ELF-1 (cell line): Measurements from ENCODE around the gene RSRC1.

Experiments
- DNase-seq: peaks from one replicate; pipeline ENCODE4 v3.0.0-alpha.2; 2016; ENCODE audit warnings: low read depth, low spot score

The RSRC1 gene

DNA sequence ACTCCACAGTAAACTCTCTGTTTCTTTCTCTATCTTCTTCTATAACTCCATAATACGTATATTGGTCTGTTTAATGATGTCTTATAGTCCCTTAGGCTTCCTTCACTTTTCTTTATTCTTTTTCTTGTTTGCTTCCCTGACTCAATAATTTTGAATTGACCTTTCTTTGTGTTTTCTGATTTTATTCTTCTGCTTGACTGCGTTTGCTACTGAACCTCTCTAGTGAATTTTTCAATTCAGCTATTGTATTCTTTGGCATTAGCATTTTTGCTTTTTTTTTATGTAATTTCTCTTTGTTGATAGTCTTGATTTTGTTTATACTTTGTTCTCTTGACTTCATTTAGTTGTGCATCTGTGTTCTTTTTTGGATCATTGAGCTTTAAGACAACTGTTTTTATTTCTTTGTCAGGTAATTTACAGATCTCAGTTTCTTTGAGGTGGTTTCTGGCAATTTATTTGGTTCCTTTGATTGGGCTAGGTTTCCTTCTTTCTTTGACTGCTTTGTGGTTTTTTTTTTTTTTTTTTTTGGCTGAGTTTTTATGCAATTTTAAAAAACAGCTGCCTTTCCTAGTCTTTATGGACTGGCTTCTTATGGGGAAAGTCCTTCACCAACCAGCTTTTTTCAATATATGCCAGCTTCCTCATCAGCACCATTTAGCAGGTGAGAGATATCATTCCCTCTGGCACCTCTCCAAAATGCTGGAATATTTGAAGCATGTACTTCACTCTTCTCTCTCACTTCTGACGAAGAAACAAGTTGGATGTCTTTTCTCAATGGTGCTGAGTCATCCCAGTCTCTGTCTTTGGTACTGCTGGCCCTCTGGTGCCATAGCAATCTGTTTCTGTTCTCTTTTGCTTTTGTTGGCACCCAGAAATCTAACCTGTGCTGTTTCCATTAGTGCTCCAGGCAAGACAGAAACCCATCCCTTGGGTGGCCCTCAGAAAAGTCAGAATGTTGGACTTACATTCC lies 17.6 kb downstream of the RSRC1 start:
- DNase-seq = no peak

DNA sequence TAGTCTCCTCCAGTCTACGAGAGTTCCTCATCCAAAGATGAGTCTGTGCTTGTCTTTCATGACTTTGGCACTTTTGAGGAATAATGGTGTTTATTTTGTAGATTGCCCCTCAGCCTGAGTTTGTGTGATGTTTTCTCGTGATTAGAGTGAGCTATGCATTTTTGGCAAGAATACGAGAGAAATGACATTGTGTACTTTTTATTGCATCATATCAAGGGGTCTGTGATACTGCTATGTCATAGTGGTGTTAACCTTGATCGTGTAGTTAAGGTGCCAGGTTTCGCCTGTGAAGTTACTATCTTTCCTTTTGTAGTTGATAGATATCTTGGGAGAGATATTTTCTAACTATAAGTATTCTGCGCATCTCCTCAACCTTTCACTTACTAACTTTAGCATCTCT lies 18.9 kb downstream of the RSRC1 start:
- no peak for DNase-seq

DNA sequence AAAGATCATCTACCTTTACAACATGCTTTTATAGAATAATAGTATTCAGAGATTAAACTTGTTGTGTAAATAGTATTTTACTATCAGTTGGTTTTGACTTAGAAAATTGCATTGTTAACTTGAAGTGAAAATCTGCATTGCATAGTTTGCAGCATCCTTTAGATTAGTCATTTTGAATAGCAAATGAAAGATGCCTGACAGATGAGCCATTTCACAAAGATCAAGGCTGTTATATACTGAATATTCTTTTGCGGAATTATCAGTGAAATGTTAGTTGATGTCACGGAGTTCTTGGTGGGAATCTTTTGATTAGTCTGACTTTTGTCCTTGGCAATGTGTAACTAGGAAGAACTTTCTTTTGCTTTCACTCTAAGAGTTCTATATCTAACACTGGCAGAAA lies 24.5 kb downstream of the RSRC1 start:
- no peak for DNase-seq

DNA sequence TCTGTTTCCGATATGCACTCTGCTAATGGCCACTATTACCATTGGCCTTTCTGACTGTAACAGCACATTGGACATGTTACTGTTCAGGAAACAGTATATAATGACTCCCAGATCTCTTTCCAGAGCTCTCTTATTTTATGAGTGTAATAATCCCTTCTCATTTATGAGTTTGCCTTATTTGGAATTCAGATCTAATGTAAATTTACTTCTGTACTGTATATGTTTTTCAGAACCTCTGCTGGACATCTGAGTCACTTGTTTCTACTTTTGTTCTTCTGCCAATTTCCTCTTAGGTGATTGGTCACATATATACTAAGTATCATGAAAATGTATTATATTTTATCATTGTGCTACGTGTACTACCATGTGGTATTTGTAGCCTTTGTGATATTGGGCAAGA lies 30.5 kb downstream of the RSRC1 start:
- DNase-seq = no peak

DNA sequence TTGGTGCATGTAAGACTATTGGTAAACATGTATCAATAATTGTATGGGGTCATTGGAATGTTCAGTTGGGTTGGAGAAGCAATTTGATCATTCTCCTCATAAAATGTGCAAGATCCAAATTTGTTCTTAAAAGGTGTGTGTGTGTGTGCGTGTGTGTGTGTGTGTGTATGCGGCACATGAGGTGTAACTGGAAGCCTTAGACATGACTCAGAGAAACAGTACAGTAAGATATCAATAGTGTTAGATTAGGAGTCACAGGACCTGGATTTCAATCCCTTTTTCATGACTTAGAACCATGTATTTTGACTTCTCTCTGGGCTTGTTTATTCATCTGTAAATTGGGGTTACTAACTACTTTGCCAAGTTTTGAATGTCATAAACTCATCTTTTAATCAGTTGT lies 38.3 kb downstream of the RSRC1 start:
- no peak for DNase-seq

DNA sequence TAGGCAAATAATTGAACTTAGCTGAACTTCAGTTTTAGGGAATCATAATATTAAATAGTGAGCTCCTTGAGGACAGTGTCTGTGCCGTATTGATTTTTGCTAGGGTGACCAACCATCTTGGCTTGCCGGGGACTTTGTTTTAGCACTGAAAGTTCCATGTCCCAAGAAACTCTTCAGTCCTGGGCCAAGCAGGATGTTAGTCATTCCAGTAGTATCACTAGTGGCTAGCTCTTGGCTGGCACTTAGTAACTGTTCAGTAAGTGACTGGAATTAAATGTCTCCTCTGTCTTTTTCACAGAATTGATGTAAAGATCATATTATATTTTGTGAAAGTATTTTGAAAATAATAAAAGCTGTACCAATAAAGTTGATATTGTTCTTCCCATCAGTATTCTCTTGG lies 42.3 kb downstream of the RSRC1 start:
- no peak for DNase-seq

DNA sequence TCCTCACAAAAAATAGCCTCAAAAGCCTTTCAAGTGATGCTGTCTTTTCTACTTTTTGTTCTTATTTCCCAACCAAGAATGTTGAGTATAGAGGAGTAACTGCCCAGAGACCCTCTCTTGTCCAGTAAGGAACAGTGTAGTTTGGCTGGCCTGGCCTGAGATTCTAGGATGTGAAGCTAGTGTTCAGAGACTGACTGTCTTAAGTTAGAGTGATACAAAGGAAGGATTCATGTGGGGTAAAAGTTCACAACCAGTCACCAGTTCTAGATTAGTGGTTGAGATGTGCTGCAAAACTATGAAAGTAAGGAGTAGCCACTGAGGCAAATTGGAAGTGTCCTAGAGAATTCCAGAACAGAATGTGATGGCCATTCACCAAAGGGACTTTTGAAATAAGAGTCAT lies 49.1 kb downstream of the RSRC1 start:
- no peak for DNase-seq

DNA sequence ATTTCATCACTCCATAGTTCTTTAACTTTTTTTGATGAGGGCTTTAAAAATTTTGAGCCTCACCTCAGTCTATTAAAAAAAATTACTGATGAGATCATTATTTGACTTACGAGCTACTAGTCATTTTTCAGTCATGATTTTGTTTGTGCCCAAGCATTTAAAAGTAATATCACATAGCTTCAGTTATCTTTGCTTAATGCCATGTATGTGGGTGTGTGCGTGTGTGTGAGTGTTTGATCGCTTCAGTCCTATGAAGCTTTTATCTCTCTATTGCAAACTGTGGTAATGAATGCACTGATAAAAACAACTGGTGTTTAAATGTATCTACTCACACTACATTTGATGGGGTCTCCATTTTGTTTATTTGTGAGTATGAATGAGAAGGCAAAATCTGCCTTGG lies 49.8 kb downstream of the RSRC1 start:
- no peak for DNase-seq

DNA sequence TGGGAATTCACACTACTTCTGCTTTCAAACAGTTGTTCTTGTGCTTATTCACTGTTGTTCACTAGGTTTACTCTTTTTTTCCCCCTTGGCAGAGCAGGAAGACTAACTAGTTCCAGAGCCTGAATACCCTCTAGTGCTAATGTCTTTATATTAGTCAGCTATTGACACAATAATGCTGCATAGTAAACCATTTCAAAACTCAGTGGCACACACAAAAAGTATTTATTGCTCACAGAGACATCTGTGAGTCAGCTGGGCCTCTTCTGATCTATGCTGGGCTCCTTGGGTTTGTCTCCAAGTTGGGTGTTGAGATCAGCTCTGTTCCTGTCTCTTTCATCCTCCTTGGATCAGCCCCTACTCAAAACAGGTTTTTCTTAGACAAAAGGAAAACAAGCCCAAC lies 51.1 kb downstream of the RSRC1 start:
- no peak for DNase-seq

DNA sequence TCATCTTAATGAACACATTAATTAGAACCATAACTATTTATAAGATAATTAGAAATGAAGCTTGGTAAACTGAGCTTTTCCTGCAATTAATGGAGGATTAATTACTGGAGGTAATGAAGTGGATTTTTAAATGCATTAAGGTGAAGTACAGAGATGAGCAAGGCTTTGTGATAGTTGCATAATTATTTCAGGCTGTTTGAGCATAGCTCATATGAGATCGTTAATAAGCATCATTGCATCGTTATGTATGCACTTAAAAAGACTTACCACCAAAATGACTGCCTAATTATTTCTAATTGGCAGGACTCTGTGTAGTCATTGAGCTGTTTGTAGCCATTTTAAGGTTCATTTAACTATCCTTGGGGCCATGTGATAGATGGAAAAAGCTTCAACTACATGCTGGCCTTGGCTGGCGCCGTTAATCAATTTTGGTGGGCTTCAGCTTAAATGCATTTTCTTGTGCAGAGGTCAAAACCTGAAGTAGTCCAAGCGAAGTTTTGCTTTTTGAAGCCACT lies 55.3 kb downstream of the RSRC1 start:
- DNase-seq = no peak

DNA sequence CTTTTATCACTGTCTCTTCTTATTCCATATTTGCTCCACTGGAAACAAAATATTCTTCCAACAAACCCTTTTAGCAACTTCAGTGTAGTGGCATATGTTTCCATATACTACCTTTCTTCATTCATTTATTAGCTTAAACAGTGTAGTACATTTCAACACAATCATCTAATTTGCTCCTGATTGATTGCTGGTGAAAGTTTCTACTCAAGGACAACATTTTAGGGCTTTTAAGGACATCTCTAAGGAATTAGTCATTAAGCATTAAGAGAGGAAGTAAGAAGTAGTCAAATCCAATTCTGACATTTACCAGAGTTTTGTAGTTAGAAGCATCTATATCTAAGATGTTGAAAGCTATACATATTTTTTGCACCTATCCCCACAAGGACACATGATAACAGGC lies 55.8 kb downstream of the RSRC1 start:
- DNase-seq = no peak

DNA sequence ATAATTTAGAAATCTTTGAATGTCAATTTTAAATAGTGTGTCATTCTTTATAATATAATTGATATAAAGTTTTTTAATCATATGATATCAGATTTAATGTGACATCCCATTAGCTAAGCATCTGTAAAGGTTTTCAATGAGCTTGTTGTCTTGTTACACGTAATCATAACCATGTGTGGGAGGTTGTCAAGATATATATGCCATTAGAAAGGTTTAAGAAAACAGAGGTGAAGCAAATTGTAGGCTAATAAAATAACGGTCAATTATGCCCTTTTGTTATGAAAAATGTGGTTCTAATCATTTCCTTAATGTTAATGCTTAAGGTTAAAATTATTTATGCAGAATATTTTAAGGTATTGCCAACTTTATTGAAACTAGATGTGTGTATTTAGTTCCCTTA lies 56.3 kb downstream of the RSRC1 start:
- no peak for DNase-seq

DNA sequence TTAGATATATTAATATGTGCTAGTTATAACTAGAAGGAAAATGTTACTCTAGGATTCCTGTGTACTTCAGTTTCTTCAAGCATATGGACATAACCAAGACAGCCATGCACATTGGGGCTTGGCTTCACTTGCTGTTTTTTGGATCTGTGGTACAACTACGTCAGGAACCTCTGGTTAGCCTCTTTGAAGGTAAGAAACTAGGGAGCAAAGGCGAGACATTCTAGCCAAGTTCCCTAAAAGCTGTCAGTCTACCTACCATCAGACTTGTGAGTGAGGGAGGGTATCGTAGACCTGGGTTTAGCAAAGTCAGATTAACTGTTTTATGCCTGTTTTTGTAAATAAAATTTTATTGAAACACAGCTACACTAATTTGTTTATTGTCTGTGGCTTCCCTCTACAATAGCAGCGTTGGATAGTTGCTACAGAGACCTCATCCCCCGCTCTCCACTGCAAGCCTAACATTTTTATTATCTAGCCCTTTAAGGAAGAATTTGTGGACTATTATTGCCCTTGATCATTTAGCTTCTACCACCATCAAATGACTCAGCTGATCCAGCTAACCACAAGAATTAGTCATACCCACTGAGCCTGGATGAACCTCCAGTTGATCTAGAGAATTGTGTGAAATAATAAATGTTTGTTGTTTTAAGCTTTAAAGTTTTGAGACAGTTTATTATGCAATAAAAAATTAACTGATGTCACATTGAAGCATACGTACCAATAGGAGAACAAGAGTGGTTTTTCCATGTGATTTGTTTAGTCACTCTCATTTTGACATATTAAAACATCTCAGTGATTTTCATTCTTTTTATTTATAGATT lies 58.1 kb downstream of the RSRC1 start:
- no peak for DNase-seq

DNA sequence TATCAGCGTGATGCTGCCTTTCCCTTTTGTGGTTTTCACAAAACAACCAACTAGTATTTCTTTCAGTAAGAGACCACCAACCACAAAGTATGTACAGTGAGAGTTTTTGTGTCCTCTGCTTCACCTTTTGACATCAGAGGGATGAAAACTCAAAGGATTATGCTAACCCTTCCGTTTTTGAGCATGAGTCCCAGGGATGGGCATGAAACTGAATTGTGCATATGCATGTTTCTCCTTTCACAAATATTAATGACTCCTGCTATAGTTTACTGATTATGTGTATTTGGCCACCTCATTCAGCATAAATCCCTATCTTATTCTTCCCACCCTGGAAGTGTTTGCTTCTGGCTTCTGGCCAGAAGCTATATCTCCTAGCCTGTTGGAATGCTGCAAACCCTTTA lies 59.2 kb downstream of the RSRC1 start:
- no peak for DNase-seq

DNA sequence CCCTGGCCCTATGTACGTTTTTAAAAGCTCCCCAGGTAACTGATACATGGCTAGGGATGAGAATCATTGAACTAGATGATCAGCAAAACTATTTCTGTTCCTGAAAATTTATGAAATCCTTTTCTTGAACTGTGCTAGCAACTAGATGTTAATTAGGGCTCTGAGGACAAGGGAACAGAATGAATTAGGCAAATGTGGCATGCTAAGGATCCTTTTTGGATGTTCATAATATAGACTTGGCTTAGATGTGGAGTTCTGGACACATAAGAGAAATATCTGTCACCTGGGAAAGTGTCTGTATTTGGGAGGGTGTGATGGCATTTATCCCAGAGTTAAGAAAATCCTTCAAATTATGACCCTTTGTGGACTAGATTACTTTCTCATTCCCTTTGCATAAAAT lies 71.2 kb downstream of the RSRC1 start:
- DNase-seq = no peak

DNA sequence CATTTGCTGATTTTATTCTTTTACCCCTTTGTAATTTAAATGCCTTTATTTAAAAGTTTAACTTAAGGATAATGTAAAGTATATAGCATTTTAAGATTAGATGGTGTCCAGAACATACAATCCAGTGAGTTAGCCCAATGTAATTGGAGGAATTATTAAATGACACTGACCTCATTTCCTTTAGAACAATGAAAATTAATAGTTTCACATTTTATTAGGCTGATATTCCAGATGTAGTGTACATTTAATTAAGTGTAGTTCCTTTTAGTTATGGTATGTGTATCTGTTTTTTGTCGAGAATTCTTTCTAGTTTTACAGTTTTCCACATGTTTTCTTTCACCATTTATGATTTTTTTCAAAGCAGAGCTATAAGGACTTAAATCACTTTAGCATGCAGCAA lies 75.8 kb downstream of the RSRC1 start:
- DNase-seq = no peak

DNA sequence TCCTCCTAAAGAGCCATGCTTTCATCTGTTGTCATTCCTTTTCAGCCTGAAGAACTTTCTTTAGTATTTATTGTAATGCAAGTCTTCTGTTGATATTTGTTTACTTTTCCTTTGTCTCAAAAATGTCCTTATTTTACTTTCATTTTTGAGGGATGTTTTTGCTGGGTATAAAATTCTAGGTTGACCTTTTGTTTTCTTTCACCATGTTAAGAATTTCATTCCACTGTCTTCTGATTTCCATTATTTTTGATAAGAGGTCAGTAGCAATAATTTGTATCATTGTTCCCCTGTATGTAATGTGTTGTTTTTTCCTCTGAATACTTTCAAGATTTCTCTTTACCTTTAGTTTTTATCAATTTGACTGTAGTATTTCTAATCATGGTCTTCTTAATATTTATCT lies 91.1 kb downstream of the RSRC1 start:
- no peak for DNase-seq

DNA sequence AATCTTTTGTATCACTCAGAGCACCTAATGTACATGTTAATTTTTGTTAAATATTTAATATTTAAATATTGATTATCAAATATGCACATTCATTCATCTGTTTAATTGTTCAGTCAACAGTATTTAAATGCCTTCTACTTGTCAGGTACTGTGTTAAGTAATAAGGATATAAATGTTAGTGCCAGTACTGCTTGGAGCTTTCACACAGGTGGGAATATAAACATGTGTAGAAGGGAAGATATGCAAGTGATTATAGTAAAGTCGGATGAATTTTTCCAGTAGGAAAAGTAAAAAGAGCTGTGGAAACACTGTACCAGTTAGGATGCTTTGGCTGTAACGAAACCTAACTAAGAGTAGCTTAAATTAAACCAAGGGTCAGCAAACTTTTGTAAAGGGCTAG lies 95.4 kb downstream of the RSRC1 start:
- DNase-seq = no peak

DNA sequence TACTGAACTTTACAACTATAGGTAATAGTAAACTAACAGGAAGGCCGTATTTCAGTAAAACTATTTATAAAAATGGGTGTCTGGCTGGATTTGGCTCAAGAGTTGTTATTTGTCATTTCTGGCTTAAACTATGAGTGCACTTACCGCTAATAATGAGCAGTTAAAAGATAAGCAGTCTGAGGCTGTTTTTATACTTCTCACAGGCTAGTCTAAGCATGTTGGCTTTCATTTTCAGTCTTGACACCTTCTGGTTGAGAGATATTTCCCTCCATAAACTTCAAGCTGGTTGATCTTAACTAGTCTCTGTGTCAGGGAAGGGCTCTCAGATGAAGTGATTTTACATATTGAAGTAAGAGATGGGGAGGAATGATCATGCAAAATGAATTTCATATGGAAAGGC lies 96.1 kb downstream of the RSRC1 start:
- no peak for DNase-seq

DNA sequence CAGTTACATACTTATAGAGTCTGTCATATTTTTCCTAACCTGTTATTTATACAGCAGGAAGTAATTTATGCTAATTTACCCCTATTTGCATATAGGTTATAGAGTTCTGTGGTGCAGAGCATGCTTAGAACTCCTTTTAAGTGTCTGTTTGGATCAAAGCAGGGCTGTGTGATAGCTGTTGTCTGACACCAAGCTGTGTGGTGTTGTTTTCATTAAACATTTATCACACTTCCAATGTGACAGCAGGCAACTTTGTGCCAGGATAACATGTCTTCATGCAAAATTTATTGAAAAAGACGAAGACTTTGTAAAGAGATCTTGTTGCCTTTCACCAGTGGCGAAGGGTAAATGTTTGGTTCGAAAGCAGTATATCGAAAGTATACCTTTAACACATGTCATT lies 100.2 kb downstream of the RSRC1 start:
- no peak for DNase-seq

DNA sequence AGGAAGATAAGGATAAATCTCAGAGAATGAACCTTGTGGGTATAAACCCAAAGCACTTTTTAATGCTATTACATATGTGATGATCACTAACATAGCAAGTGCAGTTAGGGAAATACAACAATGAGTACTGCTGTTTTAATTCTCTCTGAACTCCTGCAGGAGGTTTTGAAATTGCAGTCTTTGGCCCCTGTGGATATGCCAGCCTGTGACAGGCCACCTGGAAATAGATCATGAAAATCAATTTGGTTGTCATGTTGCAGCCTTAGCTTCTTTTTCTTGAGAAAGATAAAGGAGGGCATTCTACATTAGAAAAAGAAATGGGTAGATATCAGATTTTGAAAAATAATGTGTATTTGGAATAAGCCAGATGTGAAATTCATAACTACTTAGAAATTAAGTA lies 103.6 kb downstream of the RSRC1 start:
- no peak for DNase-seq

DNA sequence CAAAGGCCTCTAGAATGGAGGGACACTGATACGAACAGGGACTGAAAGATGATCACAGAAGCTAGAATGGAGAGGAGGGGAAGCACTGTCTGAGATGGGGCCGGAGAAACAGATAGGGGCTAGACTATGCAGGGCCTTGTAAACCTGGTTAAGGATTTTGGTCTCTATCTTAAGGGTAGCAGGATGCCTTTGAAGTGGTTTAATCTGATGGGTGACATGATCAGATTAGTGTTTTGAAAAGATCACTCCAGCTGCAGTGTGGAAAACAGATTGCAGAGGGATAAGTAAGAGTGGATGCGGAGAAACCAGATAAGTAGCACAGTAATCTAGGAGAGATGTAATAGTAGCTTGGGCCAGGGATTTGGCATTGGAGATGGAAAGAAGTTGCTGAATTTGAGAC lies 108.1 kb downstream of the RSRC1 start:
- DNase-seq = no peak

DNA sequence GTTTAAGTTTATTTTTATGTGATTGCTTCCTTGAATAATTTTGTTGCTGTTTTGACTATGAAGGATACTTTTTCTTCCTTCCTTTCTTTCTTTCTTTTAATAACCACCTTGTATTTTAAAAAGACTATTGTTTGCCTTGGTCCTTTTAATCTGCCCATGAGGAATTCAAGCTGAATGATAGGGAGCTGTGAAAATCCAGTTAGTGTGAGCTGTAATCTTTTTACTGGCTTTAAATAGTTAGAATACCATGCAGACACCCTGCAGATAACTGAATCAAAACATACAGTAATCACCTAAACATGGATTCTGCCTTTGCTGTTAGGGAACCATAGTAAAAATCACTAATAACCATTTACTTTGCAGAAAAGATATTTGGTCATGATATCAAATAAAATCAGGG lies 110.7 kb downstream of the RSRC1 start:
- no peak for DNase-seq
